ENCODE results near the gene ANO9.
"Not testable (repeated sequence)": the region's sequence is repeated elsewhere in the genome, so short reads cannot be mapped to it uniquely, and the experiment has no call there.

Gene ANO9

DNA sequence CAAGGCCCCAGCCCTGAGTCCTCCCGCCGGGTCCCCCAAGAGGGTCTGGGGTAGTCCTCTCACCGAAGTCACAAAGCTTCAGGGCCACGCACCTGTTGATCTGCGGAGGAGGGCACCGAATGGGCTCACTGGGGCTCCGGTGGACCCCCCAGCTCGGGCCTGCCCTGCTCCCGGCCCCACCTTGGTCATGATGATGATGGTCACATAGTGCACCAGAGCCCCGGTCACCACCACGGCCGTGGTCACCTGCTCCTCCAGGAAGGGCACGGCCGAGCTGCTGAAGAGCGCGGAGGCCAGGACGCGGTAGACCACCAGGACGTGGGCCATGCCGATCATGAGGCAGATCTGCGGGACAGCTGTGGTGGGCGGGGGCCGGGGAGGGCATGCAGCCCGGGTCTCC lies 13.5 kb downstream of the ANO9 start:
- Mint-ChIP-seq H3K36me3 (peaks cover 21% of the 10 kb centered on the region), H3K27ac (no peak overlapping the region), H3K4me3 (no peak overlapping the region), H3K27me3 (no peaks in the 10 kb centered on the region), H3K4me1 (no peaks in the 10 kb centered on the region), H3K9me3 (peaks cover 4% of the 10 kb centered on the region)
- no peak for DNase-seq (ENCODE audit: low spot score in 2 of 2)
- no peak for ATAC-seq (ENCODE audit: low read depth)

GRCh38 chr11:426851-427250 lies 15.0 kb downstream of the ANO9 start:
- Mint-ChIP-seq H3K36me3 (peaks cover 20% of the 10 kb centered on the region), H3K27me3 (no peaks in the 10 kb centered on the region), H3K4me1 (no peaks in the 10 kb centered on the region), H3K27ac (no peak overlapping the region), H3K4me3 (no peak overlapping the region), H3K9me3 (peaks cover 4% of the 10 kb centered on the region)
- DNase-seq (ENCODE audit: low spot score in 2 of 2) (peak in 1 of 2 donors; percentile 6), ATAC-seq (ENCODE audit: low read depth) (no peak)

DNA sequence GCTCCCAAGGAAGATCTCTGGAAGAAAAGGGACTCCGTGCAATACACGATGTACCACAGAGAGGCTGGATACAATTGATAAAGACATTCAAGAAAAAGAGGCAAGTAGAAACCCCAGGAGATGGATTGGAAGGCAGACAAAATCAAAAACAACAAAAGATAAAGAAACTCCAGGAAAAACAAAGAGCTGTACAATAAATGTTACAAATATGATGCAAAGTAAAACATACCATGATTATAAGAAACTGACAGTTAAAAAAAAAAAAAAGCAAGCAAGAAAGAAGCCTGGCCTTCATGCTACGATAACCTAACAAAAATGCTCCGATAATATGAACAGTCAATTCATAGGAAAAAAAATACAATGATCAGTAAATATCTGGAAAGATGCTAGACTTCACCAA lies 16.5 kb downstream of the ANO9 start:
- ATAC-seq (ENCODE audit: low read depth): no peak
- Mint-ChIP-seq H3K27me3 (no peaks in the 10 kb centered on the region), H3K4me1 (no peaks in the 10 kb centered on the region), H3K9me3 (peaks cover 4% of the 10 kb centered on the region), H3K4me3 (no peak overlapping the region), H3K36me3 (peaks cover 20% of the 10 kb centered on the region), H3K27ac (no peak overlapping the region)
- no peak for DNase-seq (ENCODE audit: low spot score in 2 of 2)

GRCh38 chr11:424766-425165 lies 17.0 kb downstream of the ANO9 start:
- not testable (repeated sequence) for ATAC-seq (ENCODE audit: low read depth); H3K27me3 Mint-ChIP-seq; H3K4me3 Mint-ChIP-seq; H3K4me1 Mint-ChIP-seq; DNase-seq (ENCODE audit: low spot score in 2 of 2); H3K27ac Mint-ChIP-seq; H3K9me3 Mint-ChIP-seq
- H3K36me3 Mint-ChIP-seq: peaks cover 20% of the 10 kb centered on the region

DNA sequence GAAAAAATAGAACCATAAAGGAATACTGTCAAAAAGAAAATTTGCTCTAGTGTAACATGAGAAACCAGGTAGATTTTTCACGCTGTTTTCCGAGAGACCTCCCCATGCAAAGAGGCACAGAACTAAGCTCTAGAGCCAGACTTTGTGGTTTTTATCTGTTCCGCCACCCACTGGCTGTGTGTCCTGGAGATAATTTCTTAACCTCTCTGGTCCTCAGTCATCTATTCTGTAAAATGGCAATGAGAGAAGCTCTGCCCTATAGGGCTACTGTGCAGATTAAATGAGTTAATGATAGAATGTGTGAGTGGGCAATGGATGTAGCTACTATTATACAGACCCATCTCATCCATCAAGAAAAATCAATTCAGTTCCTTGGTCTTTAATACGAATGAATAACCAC lies 17.6 kb downstream of the ANO9 start:
- peaks cover 4% of the 10 kb centered on the region for H3K9me3 Mint-ChIP-seq
- no peak overlapping the region for H3K4me3 Mint-ChIP-seq

DNA sequence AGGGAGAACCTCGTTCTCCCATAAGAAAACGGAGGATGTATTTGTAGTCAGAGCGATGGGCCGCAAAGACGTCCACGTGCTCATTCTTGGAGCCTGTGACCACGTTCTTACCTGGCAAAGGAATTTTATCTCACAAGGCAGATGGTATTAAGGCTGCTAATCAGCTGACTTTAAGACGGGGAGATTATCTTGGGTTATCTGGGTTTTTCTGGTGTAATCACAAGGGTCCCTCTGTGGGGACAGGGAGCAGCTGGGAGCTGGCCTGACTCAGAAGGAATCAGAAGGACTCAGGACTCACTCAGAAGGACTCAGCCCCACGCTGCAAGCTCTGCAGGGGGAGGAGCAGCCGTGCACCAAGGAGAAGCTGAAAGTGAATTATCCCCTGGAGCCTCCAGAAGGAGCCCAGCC lies 19.6 kb downstream of the ANO9 start:
- H3K4me1 Mint-ChIP-seq: no peaks in the 10 kb centered on the region
- peaks cover 12% of the 10 kb centered on the region for H3K36me3 Mint-ChIP-seq
- peak in 1 of 2 donors; percentile 4 for DNase-seq (ENCODE audit: low spot score in 2 of 2)
- H3K27ac Mint-ChIP-seq: peak overlapping the region; percentile 8
- peaks cover 4% of the 10 kb centered on the region for H3K9me3 Mint-ChIP-seq
- ATAC-seq (ENCODE audit: low read depth): no peak
- no peaks in the 10 kb centered on the region for H3K27me3 Mint-ChIP-seq
- H3K4me3 Mint-ChIP-seq: no peak overlapping the region

More for the DNA sequence above, 17.6 kb downstream of the ANO9 start:
- DNase-seq (ENCODE audit: low spot score in 2 of 2): no peak
- no peak for ATAC-seq (ENCODE audit: low read depth)
- Mint-ChIP-seq H3K27me3 (no peaks in the 10 kb centered on the region), H3K36me3 (peaks cover 18% of the 10 kb centered on the region), H3K4me1 (no peaks in the 10 kb centered on the region), H3K27ac (no peak overlapping the region)

GRCh38 chr11:420911-421321 lies 20.9 kb downstream of the ANO9 start:
- peaks cover 12% of the 10 kb centered on the region for H3K36me3 Mint-ChIP-seq

DNA sequence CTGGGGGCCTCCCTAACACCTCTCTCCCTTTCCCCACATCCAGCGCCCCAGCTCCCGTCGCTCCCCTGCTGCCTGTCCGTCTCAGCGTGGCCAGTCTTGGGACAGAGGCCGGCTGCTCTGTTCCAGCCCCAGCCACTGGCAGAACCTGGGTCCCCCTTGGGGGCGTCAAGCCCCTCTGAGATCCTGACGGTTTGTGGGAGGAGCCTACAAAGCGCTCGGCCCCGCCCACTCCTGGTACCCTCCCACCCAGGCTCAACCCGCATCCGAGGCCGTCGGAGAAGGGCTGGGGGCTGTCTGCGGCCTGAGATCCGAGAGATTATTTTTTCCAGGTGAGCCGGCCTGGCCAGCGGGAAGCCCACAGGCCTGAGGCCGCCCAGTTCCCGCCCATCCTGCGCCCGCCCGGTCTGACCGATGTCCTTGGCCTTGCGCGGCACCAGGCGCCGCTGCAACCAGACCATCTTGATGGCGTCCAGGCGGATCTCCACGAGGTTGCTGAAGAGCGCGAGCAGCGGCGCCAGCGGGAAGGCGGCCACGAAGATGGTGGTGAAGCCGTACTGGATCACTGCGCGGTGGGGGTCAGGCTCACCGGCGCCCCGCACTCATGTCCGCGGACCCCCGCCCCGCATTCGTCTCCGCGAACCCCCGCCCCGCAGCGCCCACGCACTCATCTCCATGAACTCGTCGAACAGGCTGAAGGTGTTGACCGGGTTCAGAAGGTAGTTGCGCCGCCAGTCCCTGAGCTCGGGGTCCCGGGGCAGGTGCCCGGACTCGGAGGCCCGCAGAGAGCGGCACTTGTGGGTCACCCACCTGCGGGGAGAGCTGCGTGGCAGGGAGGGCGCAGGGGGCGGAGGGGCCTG lies 21.5 kb downstream of the ANO9 start:
- Mint-ChIP-seq H3K4me1 (peaks cover 6% of the 10 kb centered on the region), H3K36me3 (peaks cover 11% of the 10 kb centered on the region), H3K27ac (no peak overlapping the region), H3K9me3 (peaks cover 4% of the 10 kb centered on the region), H3K4me3 (no peak overlapping the region), H3K27me3 (no peaks in the 10 kb centered on the region)
- DNase-seq (ENCODE audit: low spot score in 2 of 2) (peak in 1 of 2 donors; percentile 10), ATAC-seq (ENCODE audit: low read depth) (no peak)

More at GRCh38 chr11:420911-421321, 20.9 kb downstream of the ANO9 start:
- DNase-seq (ENCODE audit: low spot score in 2 of 2) (no peak), ATAC-seq (ENCODE audit: low read depth) (no peak)
- H3K4me1 Mint-ChIP-seq: peaks cover 3% of the 10 kb centered on the region
- H3K27ac Mint-ChIP-seq: no peak overlapping the region
- H3K4me3 Mint-ChIP-seq: no peak overlapping the region
- H3K9me3 Mint-ChIP-seq: peaks cover 4% of the 10 kb centered on the region
- H3K27me3 Mint-ChIP-seq: no peaks in the 10 kb centered on the region

DNA sequence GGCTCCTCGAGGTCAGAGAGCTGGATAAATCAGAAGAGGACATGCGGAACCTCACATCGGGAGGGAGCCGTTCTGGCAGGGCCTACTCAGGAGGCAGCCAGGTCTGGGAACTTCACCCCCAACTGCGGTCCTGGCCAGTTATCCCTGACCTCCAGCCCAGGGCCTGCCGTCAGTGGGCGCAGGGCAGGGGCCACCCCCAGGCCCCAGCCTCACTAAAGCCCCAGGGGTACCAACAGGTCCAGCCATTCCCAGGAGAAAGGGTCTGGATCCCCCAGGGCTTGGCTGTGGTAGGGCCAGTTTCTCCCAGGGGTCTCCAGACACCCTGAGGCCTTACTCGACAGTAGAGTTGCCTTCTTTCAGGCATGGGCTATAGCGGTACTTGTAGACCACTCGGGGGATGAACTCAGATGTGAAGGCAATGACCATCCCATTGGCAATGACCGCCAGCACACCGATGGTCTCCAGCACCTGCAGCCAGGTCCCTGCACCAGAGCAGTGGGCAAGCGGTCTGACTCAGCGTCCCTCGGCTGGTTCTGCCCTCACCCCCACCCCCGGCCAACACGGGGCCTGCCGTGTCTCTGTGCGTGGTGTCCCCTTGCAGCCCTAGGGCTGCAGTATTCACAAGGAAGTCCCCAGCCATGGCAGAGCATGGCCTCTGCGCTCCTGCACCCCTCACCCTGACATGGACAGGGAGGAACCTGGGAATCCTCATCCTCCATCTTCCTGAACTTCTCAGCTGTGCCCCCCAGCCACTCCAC lies 22.4 kb downstream of the ANO9 start:
- peak in 1 of 2 donors; percentile 10 for DNase-seq (ENCODE audit: low spot score in 2 of 2)

GRCh38 chr11:418343-419247 lies 23.2 kb downstream of the ANO9 start:
- Mint-ChIP-seq H3K27ac (peak overlapping the region; percentile 54), H3K27me3 (no peaks in the 10 kb centered on the region), H3K9me3 (no peaks in the 10 kb centered on the region), H3K4me1 (peaks cover 21% of the 10 kb centered on the region), H3K4me3 (no peak overlapping the region), H3K36me3 (peaks cover 2% of the 10 kb centered on the region)
- ATAC-seq (ENCODE audit: low read depth) (no peak), DNase-seq (ENCODE audit: low spot score in 2 of 2) (peak in 1 of 2 donors; percentile 12)

More for the DNA sequence above, 22.4 kb downstream of the ANO9 start:
- ATAC-seq (ENCODE audit: low read depth): no peak
- peaks cover 14% of the 10 kb centered on the region for H3K4me1 Mint-ChIP-seq
- no peak overlapping the region for H3K27ac Mint-ChIP-seq
- H3K4me3 Mint-ChIP-seq: no peak overlapping the region
- H3K27me3 Mint-ChIP-seq: no peaks in the 10 kb centered on the region
- H3K9me3 Mint-ChIP-seq: no peaks in the 10 kb centered on the region
- peaks cover 4% of the 10 kb centered on the region for H3K36me3 Mint-ChIP-seq

- DNase-seq (ENCODE audit: low spot score in 2 of 2): peak in 1 of 2 donors; percentile 12
- Mint-ChIP-seq H3K36me3 (peaks cover 2% of the 10 kb centered on the region), H3K27me3 (no peaks in the 10 kb centered on the region), H3K4me3 (peak overlapping the region; percentile 81), H3K27ac (peak overlapping the region; percentile 54), H3K9me3 (no peaks in the 10 kb centered on the region), H3K4me1 (peaks cover 27% of the 10 kb centered on the region)
- no peak for ATAC-seq (ENCODE audit: low read depth)
Measured at GRCh38 chr11:417652-418342, 24.0 kb downstream of the ANO9 start.

DNA sequence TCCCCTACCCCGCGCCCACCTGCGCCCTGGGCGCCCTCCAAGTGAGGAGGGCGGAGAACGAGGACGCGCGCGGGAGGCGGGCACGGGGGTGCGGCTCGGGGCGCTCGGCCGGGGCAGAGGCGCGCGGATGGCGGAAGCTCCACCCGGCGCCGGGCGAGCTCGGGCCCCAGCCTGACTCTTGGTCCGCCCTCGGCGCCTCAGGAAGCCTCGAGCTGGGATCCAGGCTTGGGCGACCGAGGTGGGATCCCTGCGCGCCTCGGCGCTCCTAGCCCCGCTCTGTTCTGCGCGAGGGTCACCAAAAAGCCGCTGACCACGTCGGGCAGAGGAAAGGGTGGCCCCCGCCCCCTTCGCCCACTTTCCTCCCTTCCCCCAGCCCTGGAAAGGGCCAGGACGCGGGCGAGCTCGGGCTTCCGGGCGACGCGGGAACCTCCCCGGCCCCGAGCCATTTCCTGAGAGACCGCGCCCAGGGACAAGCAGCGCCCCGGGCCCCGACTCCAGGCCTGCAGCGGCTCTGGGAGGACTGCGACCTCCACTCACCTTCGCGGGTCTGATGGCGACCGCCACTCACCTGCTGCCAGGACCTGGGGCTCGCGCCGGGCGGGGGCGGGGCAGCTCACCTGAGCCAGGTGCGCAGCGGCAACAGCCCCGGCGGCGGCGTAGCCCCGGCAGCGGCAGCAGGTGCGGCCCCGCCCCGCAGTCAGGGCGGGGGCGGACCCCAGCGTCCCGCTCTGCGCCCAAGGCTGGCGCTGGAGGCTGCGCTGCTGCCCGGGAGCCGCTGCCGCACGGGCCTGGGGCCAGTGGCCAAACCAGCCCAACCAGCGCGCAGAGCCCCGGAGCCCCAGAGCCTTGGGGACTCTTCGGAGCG lies 24.8 kb downstream of the ANO9 start:
- H3K27ac Mint-ChIP-seq: no peak overlapping the region
- H3K9me3 Mint-ChIP-seq: no peaks in the 10 kb centered on the region
- peak; percentile 63 for ATAC-seq (ENCODE audit: low read depth)
- peaks cover 27% of the 10 kb centered on the region for H3K4me1 Mint-ChIP-seq
- peak in 1 of 2 donors; percentile 42 for DNase-seq (ENCODE audit: low spot score in 2 of 2)
- no peaks in the 10 kb centered on the region for H3K27me3 Mint-ChIP-seq
- peak overlapping the region; percentile 91 for H3K4me3 Mint-ChIP-seq
- H3K36me3 Mint-ChIP-seq: no peaks in the 10 kb centered on the region
